ENCODE measurements around the gene HGS.
A peak's percentile ranks its signal among the peaks of the same experiment; 100 is the strongest.

HGS gene

GRCh38 chr17:81662002-81662401, 21.8 kb upstream of the HGS start:
- Histone ChIP-seq H3K4me2 (ENCODE audit: low read length) (no peak overlapping the region), H4K20me1 (ENCODE audit: control insufficient read depth, insufficient read depth, low read depth, low read length) (no peaks in the 10 kb centered on the region), H3K4me3 (ENCODE audit: low read length) (no peak overlapping the region), H3K27me3 (ENCODE audit: control insufficient read depth, low read length) (no peaks in the 10 kb centered on the region), H3K9me2 (replicated peaks; ENCODE audit: control insufficient read depth, low read length) (no peaks in the 10 kb centered on the region), H3K36me3 (ENCODE audit: control insufficient read depth, low read length) (peaks cover 28% of the 10 kb centered on the region), H3K79me2 (ENCODE audit: control insufficient read depth, low read length) (peaks cover 23% of the 10 kb centered on the region), H3K9me3 (ENCODE audit: control insufficient read depth, insufficient read depth, low read length) (no peaks in the 10 kb centered on the region), H3F3A (ENCODE audit: control insufficient read depth, insufficient read depth) (peaks cover 16% of the 10 kb centered on the region), H3K27ac (ENCODE audit: low read depth, low read length) (no peak overlapping the region), H3K4me1 (ENCODE audit: control insufficient read depth, low read length) (peaks cover 34% of the 10 kb centered on the region)
- TF ChIP-seq EZH2phosphoT487 (IDR thresholded peaks at IDR 0.05; ENCODE audit: borderline replicate concordance, low read length) (no peak), CTCF (IDR thresholded peaks at IDR 0.05; ENCODE audit: low read depth, low read length, poor library complexity, severe bottlenecking) (no peak)

- H3K4me2 ChIP-seq (ENCODE audit: low read length): no peak overlapping the region
- H3K27me3 ChIP-seq (ENCODE audit: control insufficient read depth, low read length): no peaks in the 10 kb centered on the region
- H3K9me2 ChIP-seq (replicated peaks; ENCODE audit: control insufficient read depth, low read length): no peaks in the 10 kb centered on the region
- H3K4me1 ChIP-seq (ENCODE audit: control insufficient read depth, low read length): peaks cover 38% of the 10 kb centered on the region
- H3K36me3 ChIP-seq (ENCODE audit: control insufficient read depth, low read length): peaks cover 45% of the 10 kb centered on the region
- H3F3A ChIP-seq (ENCODE audit: control insufficient read depth, insufficient read depth): peaks cover 12% of the 10 kb centered on the region
- H4K20me1 ChIP-seq (ENCODE audit: control insufficient read depth, insufficient read depth, low read depth, low read length): no peaks in the 10 kb centered on the region
- H3K79me2 ChIP-seq (ENCODE audit: control insufficient read depth, low read length): peaks cover 44% of the 10 kb centered on the region
- H3K27ac ChIP-seq (ENCODE audit: low read depth, low read length): no peak overlapping the region
- no peak overlapping the region for H3K4me3 ChIP-seq (ENCODE audit: low read length)
- TF ChIP-seq EZH2phosphoT487 (IDR thresholded peaks at IDR 0.05; ENCODE audit: borderline replicate concordance, low read length) (no peak), CTCF (IDR thresholded peaks at IDR 0.05; ENCODE audit: low read depth, low read length, poor library complexity, severe bottlenecking) (no peak)
- H3K9me3 ChIP-seq (ENCODE audit: control insufficient read depth, insufficient read depth, low read length): no peaks in the 10 kb centered on the region
These were observed 19.8 kb upstream of the HGS start for GRCh38 chr17:81664051-81664470.

GRCh38 chr17:81665205-81666091, 18.4 kb upstream of the HGS start:
- peaks cover 26% of the 10 kb centered on the region for H3K4me1 ChIP-seq (ENCODE audit: control insufficient read depth, low read length)
- H3K4me3 ChIP-seq (ENCODE audit: low read length): peak overlapping the region; percentile 97
- TF ChIP-seq CTCF (IDR thresholded peaks at IDR 0.05; ENCODE audit: low read depth, low read length, poor library complexity, severe bottlenecking) (no peak), EZH2phosphoT487 (IDR thresholded peaks at IDR 0.05; ENCODE audit: borderline replicate concordance, low read length) (no peak)
- H3K36me3 ChIP-seq (ENCODE audit: control insufficient read depth, low read length): peaks cover 59% of the 10 kb centered on the region
- no peaks in the 10 kb centered on the region for H3K9me2 ChIP-seq (replicated peaks; ENCODE audit: control insufficient read depth, low read length)
- H3K27me3 ChIP-seq (ENCODE audit: control insufficient read depth, low read length): no peaks in the 10 kb centered on the region
- no peaks in the 10 kb centered on the region for H4K20me1 ChIP-seq (ENCODE audit: control insufficient read depth, insufficient read depth, low read depth, low read length)
- H3K9me3 ChIP-seq (ENCODE audit: control insufficient read depth, insufficient read depth, low read length): no peaks in the 10 kb centered on the region
- peak overlapping the region; percentile 100 for H3K4me2 ChIP-seq (ENCODE audit: low read length)
- peaks cover 57% of the 10 kb centered on the region for H3K79me2 ChIP-seq (ENCODE audit: control insufficient read depth, low read length)
- H3F3A ChIP-seq (ENCODE audit: control insufficient read depth, insufficient read depth): peaks cover 10% of the 10 kb centered on the region
- H3K27ac ChIP-seq (ENCODE audit: low read depth, low read length): peak overlapping the region; percentile 79

Data from DOHH2 (cell line).